ENCODE data around the gene HSD17B12.

Gene HSD17B12

DNA sequence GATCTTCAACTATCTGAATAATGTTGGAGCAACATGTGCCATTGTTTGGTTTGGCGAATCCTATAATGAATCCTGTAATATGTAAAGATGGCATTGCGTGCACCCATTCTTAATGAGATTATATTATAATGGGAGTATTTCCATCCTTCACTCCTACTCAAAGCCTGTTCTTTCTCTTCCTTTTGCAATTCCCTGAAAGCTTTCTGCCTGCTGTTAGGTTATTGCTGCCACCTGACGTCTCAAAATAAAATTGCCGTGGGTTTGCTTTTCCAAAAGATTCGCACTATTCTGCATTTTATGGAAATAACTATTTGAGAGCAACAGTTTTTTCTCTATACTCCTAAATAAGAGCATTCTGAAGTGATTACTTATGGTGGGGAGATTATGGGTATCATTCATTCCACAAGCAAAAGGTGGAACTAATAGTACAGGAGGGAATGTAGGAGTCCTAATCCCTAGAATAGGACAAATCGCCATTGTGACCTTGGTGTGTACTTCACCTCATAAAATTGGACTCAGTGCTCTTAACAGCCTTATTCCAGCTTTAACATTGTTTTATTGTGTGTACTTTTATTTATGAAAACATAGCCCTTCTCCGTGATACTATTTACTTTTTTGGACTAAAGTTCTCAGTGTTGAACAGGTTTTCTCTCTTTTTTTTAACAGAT, 130.5 kb downstream of the HSD17B12 start:
- no peaks in the 10 kb centered on the region for H4K20me1 ChIP-seq (ENCODE audit: insufficient read depth, low read length)
- no peak for DNase-seq
- H3K9me2 ChIP-seq (replicated peaks; ENCODE audit: insufficient read depth, low read length) = no peaks in the 10 kb centered on the region
- H3K27ac ChIP-seq (ENCODE audit: low read length) = no peak overlapping the region
- H3K9me3 ChIP-seq (replicated peaks; ENCODE audit: insufficient read depth, low read length) = no peaks in the 10 kb centered on the region
- no peak overlapping the region for H3K4me3 ChIP-seq (ENCODE audit: low read length)
- H3K27me3 ChIP-seq (replicated peaks; ENCODE audit: insufficient read depth, low read length) = no peaks in the 10 kb centered on the region
- H3K9ac ChIP-seq (ENCODE audit: low read length) = no peak overlapping the region
- H3K36me3 ChIP-seq (replicated peaks; ENCODE audit: insufficient read depth, low read length) = no peaks in the 10 kb centered on the region
- H3K79me2 ChIP-seq (ENCODE audit: low read length) = no peaks in the 10 kb centered on the region
- no peak overlapping the region for H2AFZ ChIP-seq (ENCODE audit: low read length)
- no peaks in the 10 kb centered on the region for H3K4me1 ChIP-seq (ENCODE audit: low read length)
- no peak overlapping the region for H3K4me2 ChIP-seq (ENCODE audit: low read depth, low read length)
- TF ChIP-seq EZH2 (optimal IDR thresholded peaks at IDR 0.05; ENCODE audit: low read depth, low read length) = no peak
- TF ChIP-seq, protein P1, sequence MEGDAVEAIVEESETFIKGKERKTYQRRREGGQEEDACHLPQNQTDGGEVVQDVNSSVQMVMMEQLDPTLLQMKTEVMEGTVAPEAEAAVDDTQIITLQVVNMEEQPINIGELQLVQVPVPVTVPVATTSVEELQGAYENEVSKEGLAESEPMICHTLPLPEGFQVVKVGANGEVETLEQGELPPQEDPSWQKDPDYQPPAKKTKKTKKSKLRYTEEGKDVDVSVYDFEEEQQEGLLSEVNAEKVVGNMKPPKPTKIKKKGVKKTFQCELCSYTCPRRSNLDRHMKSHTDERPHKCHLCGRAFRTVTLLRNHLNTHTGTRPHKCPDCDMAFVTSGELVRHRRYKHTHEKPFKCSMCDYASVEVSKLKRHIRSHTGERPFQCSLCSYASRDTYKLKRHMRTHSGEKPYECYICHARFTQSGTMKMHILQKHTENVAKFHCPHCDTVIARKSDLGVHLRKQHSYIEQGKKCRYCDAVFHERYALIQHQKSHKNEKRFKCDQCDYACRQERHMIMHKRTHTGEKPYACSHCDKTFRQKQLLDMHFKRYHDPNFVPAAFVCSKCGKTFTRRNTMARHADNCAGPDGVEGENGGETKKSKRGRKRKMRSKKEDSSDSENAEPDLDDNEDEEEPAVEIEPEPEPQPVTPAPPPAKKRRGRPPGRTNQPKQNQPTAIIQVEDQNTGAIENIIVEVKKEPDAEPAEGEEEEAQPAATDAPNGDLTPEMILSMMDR (IDR thresholded peaks at IDR 0.05; ENCODE audit: low read length) = no peak
- no peak for TF ChIP-seq EZH2phosphoT487 (IDR thresholded peaks at IDR 0.05; ENCODE audit: low read length)
- H3F3A ChIP-seq (ENCODE audit: insufficient read depth, low read length) = no peaks in the 10 kb centered on the region

DNA sequence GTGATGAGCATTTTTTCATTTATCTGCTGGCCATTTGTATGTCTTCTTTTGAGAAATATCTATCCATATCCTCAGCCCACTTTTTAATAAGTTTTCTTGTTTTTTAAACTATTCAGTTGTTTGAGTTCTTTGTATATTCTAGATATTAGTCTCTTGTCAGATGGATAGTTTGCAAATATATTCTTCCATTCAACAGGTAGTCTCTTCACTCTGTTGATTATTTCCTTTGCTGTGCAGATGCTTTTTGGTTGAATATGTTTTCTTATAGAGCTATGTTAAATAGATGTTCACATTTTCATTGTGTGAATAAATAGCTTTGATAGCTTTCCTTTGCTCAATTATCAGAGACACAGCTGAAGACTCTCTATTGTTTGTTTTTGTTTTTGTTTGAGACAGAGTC, 131.9 kb downstream of the HSD17B12 start:
- Histone ChIP-seq H3K9me2 (replicated peaks; ENCODE audit: insufficient read depth, low read length) (no peaks in the 10 kb centered on the region), H4K20me1 (ENCODE audit: insufficient read depth, low read length) (no peaks in the 10 kb centered on the region), H3K4me2 (ENCODE audit: low read depth, low read length) (no peak overlapping the region), H2AFZ (ENCODE audit: low read length) (no peak overlapping the region), H3K4me1 (ENCODE audit: low read length) (no peaks in the 10 kb centered on the region), H3F3A (ENCODE audit: insufficient read depth, low read length) (no peaks in the 10 kb centered on the region), H3K27me3 (replicated peaks; ENCODE audit: insufficient read depth, low read length) (no peaks in the 10 kb centered on the region), H3K9ac (ENCODE audit: low read length) (no peak overlapping the region), H3K4me3 (ENCODE audit: low read length) (no peak overlapping the region), H3K9me3 (replicated peaks; ENCODE audit: insufficient read depth, low read length) (no peaks in the 10 kb centered on the region), H3K79me2 (ENCODE audit: low read length) (no peaks in the 10 kb centered on the region), H3K36me3 (replicated peaks; ENCODE audit: insufficient read depth, low read length) (no peaks in the 10 kb centered on the region), H3K27ac (ENCODE audit: low read length) (no peak overlapping the region)
- DNase-seq = no peak
- TF ChIP-seq, protein P1 (IDR thresholded peaks at IDR 0.05; ENCODE audit: low read length) = no peak
- TF ChIP-seq EZH2phosphoT487 (IDR thresholded peaks at IDR 0.05; ENCODE audit: low read length) (no peak), EZH2 (optimal IDR thresholded peaks at IDR 0.05; ENCODE audit: low read depth, low read length) (no peak)

DNA sequence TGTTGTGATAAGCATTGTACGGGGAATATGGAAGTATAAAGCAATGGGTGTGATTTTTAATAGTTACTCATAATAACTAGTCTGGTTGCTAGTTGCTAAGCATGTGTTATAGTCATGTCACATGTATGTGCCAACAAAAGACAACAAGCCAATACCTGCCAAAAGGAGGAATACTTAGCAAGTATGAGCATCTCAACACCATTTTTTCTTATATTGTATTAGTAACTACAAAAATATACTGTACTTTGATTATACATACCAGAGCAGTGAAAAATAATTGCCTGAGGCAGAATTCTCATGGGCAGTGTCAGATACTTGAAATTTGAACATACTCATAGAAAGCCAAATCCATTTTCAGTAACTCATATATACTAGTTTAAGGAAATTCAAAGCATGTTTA, 137.7 kb downstream of the HSD17B12 start:
- Histone ChIP-seq H3K9me3 (replicated peaks; ENCODE audit: insufficient read depth, low read length) (no peaks in the 10 kb centered on the region), H3K4me3 (ENCODE audit: low read length) (no peak overlapping the region), H3K4me1 (ENCODE audit: low read length) (no peaks in the 10 kb centered on the region), H4K20me1 (ENCODE audit: insufficient read depth, low read length) (no peaks in the 10 kb centered on the region), H3K9ac (ENCODE audit: low read length) (no peak overlapping the region), H3K4me2 (ENCODE audit: low read depth, low read length) (no peak overlapping the region), H3K79me2 (ENCODE audit: low read length) (no peaks in the 10 kb centered on the region), H3K36me3 (replicated peaks; ENCODE audit: insufficient read depth, low read length) (no peaks in the 10 kb centered on the region), H2AFZ (ENCODE audit: low read length) (no peak overlapping the region), H3K27ac (ENCODE audit: low read length) (no peak overlapping the region), H3K27me3 (replicated peaks; ENCODE audit: insufficient read depth, low read length) (no peaks in the 10 kb centered on the region), H3F3A (ENCODE audit: insufficient read depth, low read length) (no peaks in the 10 kb centered on the region), H3K9me2 (replicated peaks; ENCODE audit: insufficient read depth, low read length) (no peaks in the 10 kb centered on the region)
- DNase-seq = no peak
- TF ChIP-seq EZH2phosphoT487 (IDR thresholded peaks at IDR 0.05; ENCODE audit: low read length) = no peak
- TF ChIP-seq EZH2 (optimal IDR thresholded peaks at IDR 0.05; ENCODE audit: low read depth, low read length) = no peak
- TF ChIP-seq, protein P1 (IDR thresholded peaks at IDR 0.05; ENCODE audit: low read length) = no peak

Data from MM.1S (cell line).